T-helper 17 cell (primary cell): ENCODE results near the gene KLHL15. TPM values are rescaled to one million over a fixed set of nuclear protein-coding genes. Genes with fewer than 3 reads are reported as not detected.

Experiments used
- total RNA-seq, 4 donors: library from RNA in 2 of 4; stranded (reverse) in 2 of 4; gene quantifications; one replicate each; pipeline ENCODE4 v1.2.3 and lab custom pipeline; 2022 to 2026

KLHL15 gene
- total RNA-seq, 2 donors from 2014 or later = 19.4 to 20.1 TPM

Other genes with a start within 250 kb of the KLHL15 start
- gene SAT1, start 244.0 kb downstream of the KLHL15 start, total RNA-seq = 100 to 1,000 TPM; 362 to 368 TPM
- 10 to 100 TPM; 10.9 to 14.9 TPM for gene APOO, start 119.2 kb downstream of the KLHL15 start, total RNA-seq
- gene CXorf58, start 119.2 kb downstream of the KLHL15 start, total RNA-seq = not detected
- gene EIF2S3, start 27.8 kb upstream of the KLHL15 start, total RNA-seq = 100 to 1,000 TPM; 161 to 172 TPM
- gene ZFX, start 122.5 kb upstream of the KLHL15 start, total RNA-seq = 10 to 100 TPM; 50.8 to 55.8 TPM